IMR-90 (cell line): ENCODE data around the gene DMRTC2.

Source experiments
- CHD1 ChIP-seq: IDR thresholded peaks from 2 replicates; pipeline ENCODE4 v1.6.1; 2012; ENCODE audit warnings: low read depth, low read length, improper control_type of control experiment
- MAFK ChIP-seq: IDR thresholded peaks from 2 replicates; pipeline ENCODE4 v1.6.1; 2012; ENCODE audit warnings: low read depth, low read length, improper control_type of control experiment
- MXI1 ChIP-seq: IDR thresholded peaks from 2 replicates; pipeline ENCODE4 v1.6.1; 2012; ENCODE audit warnings: low read depth, mild to moderate bottlenecking, low read length, moderate library complexity, borderline replicate concordance
- POLR2A ChIP-seq: IDR thresholded peaks from 2 replicates; pipeline ENCODE4 v1.6.1; 2012; ENCODE audit warnings: mild to moderate bottlenecking, low read depth, low read length
- RCOR1 ChIP-seq: IDR thresholded peaks from 2 replicates; pipeline ENCODE4 v1.6.1; 2012; ENCODE audit warnings: mild to moderate bottlenecking, low read length, improper control_type of control experiment; ENCODE audit not compliant: insufficient replicate concordance
- TF ChIP-seq, protein P1 (sequence below): conservative IDR thresholded peaks from 2 replicates; pipeline ENCODE4 v1.5.1; 2012; ENCODE audit warnings: mild to moderate bottlenecking, low read depth, low read length, improper control_type of control experiment
- TF ChIP-seq, protein P2 (sequence below): fragments of 150-350 bp; IDR thresholded peaks from 2 replicates; pipeline ENCODE4 v1.6.1; 2016; ENCODE audit warnings: low read depth, mild to moderate bottlenecking, low read length, moderate library complexity, borderline replicate concordance

DNA sequence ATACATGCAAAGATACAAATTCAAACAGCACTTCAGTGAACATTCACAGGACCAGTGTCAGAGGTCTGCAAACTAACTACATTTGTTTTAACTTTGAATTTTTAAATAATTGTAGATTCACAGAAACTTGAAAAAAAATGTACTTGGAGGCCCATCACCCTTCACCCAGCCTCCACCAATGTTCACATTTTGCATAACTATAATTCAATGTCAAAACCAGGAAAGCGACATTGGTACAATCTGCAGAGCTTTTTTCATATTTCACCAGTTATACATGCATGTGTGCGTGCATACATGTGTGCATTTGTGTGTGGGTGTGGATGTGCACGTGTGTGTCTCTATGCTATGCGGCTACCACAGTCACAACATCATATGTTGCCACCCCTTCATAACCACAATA is 29.5 kb upstream of the DMRTC2 start:
- TF ChIP-seq MXI1 (no peak), RCOR1 (no peak), CHD1 (no peak), MAFK (no peak), POLR2A (no peak)
- TF ChIP-seq, protein P1, sequence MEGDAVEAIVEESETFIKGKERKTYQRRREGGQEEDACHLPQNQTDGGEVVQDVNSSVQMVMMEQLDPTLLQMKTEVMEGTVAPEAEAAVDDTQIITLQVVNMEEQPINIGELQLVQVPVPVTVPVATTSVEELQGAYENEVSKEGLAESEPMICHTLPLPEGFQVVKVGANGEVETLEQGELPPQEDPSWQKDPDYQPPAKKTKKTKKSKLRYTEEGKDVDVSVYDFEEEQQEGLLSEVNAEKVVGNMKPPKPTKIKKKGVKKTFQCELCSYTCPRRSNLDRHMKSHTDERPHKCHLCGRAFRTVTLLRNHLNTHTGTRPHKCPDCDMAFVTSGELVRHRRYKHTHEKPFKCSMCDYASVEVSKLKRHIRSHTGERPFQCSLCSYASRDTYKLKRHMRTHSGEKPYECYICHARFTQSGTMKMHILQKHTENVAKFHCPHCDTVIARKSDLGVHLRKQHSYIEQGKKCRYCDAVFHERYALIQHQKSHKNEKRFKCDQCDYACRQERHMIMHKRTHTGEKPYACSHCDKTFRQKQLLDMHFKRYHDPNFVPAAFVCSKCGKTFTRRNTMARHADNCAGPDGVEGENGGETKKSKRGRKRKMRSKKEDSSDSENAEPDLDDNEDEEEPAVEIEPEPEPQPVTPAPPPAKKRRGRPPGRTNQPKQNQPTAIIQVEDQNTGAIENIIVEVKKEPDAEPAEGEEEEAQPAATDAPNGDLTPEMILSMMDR = no peak
- TF ChIP-seq, protein P2, sequence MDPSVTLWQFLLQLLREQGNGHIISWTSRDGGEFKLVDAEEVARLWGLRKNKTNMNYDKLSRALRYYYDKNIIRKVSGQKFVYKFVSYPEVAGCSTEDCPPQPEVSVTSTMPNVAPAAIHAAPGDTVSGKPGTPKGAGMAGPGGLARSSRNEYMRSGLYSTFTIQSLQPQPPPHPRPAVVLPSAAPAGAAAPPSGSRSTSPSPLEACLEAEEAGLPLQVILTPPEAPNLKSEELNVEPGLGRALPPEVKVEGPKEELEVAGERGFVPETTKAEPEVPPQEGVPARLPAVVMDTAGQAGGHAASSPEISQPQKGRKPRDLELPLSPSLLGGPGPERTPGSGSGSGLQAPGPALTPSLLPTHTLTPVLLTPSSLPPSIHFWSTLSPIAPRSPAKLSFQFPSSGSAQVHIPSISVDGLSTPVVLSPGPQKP = no peak
